Osteocyte (in vitro differentiated cells): ENCODE results near the gene ENO2. TPM values are rescaled to one million over a fixed set of nuclear protein-coding genes. Genes with fewer than 3 reads are reported as not detected.
A peak's percentile ranks its signal among the peaks of the same experiment; 100 is the strongest.
"Not testable (repeated sequence)": the region's sequence is repeated elsewhere in the genome, so short reads cannot be mapped to it uniquely, and the experiment has no call there.

Experiments used
- DNase-seq: peaks from one replicate; pipeline ENCODE4 v3.0.0; 2021; ENCODE audit warnings: mixed read lengths; ENCODE audit not compliant: unreplicated experiment; ENCODE audit errors: extremely low spot score
- H3K27ac Mint-ChIP-seq: one replicate; pipeline ENCODE4 v1.8.0; 2021; ENCODE audit warnings: mild to moderate bottlenecking, mixed read lengths; ENCODE audit not compliant: unreplicated experiment
- H3K27me3 Mint-ChIP-seq: one replicate; pipeline ENCODE4 v1.8.0; 2021; ENCODE audit warnings: mixed read lengths; ENCODE audit not compliant: unreplicated experiment
- H3K36me3 Mint-ChIP-seq: one replicate; pipeline ENCODE4 v1.8.0; 2021; ENCODE audit warnings: mixed read lengths; ENCODE audit not compliant: unreplicated experiment
- H3K4me1 Mint-ChIP-seq: one replicate; pipeline ENCODE4 v1.8.0; 2021; ENCODE audit warnings: mixed read lengths; ENCODE audit not compliant: unreplicated experiment
- H3K4me3 Mint-ChIP-seq: one replicate; pipeline ENCODE4 v1.8.0; 2021; ENCODE audit warnings: mild to moderate bottlenecking, moderate library complexity, mixed read lengths; ENCODE audit not compliant: unreplicated experiment
- H3K9me3 Mint-ChIP-seq: one replicate; pipeline ENCODE4 v1.8.0; 2021; ENCODE audit warnings: mixed read lengths; ENCODE audit not compliant: unreplicated experiment
- CTCF ChIP-seq: fragments of 200-600 bp; sonication (generic); IDR thresholded peaks from 2 replicates; pipeline ENCODE4 v1.5.0; 2021; ENCODE audit warnings: antibody characterized with exemption, mild to moderate bottlenecking, moderate library complexity
- total RNA-seq: library from RNA; stranded (reverse); gene quantifications from 2 replicates; pipeline ENCODE4 v1.2.1, GENCODE V29; 2021

The ENO2 gene
- total RNA-seq, 1 donor from 2014 or later = 24.1 TPM

DNA sequence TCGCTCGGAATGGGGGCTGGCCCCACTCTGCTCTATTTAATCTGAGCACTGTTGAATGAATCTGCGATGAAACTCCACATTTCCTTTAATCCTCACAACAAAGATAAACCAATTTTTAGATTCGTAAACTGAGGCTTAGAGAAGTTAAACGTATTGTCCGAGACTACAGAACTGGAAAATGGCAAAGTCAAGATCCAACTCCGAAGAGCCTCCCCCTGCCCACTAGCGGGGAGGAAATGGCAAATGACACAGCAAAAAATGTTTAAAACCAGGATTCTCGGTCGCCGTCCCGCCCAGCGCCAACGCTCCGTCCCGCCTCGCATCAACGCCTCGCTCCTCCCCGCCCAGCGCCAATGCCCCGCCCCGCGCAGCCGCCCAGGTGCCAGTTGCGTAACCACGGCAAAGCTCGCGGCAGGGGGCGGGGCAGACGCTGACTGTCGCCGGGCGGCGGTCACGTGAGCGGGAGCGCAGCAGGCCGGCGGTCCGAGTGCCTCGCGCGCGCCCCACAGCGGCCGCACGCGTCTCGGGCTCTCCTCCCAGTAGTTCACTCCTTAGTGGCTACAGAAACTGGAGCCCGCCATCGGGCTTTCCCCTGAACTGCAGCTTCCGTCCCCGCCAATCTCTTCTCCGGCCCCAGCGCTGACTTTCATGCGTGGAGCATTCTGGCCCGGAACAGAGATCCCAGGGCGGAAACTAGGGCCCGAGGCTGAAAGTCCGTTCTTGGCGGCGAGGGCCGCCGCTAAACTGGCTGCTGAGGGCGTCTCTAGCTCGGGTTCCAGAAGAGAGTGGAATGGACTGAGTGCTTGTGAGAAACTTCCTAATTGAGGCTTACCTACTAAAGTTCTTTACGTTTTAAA is 23.4 kb upstream of the ENO2 start:
- no peaks in the 10 kb centered on the region for H3K9me3 Mint-ChIP-seq
- peak; percentile 97 for TF ChIP-seq CTCF
- no peaks in the 10 kb centered on the region for H3K36me3 Mint-ChIP-seq
- peak; percentile 100 for DNase-seq
- H3K27ac Mint-ChIP-seq = peak overlapping the region; percentile 98
- no peaks in the 10 kb centered on the region for H3K27me3 Mint-ChIP-seq
- H3K4me3 Mint-ChIP-seq = peak overlapping the region; percentile 75
- H3K4me1 Mint-ChIP-seq = peaks cover 16% of the 10 kb centered on the region

GRCh38 chr12:6891646-6892001 is 22.8 kb upstream of the ENO2 start:
- no peak for DNase-seq
- Mint-ChIP-seq H3K36me3 (no peaks in the 10 kb centered on the region), H3K4me1 (peaks cover 22% of the 10 kb centered on the region), H3K27ac (peak overlapping the region; percentile 92), H3K9me3 (no peaks in the 10 kb centered on the region), H3K4me3 (peak overlapping the region; percentile 70), H3K27me3 (no peaks in the 10 kb centered on the region)
- no peak for TF ChIP-seq CTCF

GRCh38 chr12:6892683-6893082 is 21.7 kb upstream of the ENO2 start:
- not testable (repeated sequence) for H3K36me3 Mint-ChIP-seq, H3K4me3 Mint-ChIP-seq, H3K27ac Mint-ChIP-seq, DNase-seq, H3K27me3 Mint-ChIP-seq, H3K9me3 Mint-ChIP-seq
- H3K4me1 Mint-ChIP-seq = peaks cover 27% of the 10 kb centered on the region

DNA sequence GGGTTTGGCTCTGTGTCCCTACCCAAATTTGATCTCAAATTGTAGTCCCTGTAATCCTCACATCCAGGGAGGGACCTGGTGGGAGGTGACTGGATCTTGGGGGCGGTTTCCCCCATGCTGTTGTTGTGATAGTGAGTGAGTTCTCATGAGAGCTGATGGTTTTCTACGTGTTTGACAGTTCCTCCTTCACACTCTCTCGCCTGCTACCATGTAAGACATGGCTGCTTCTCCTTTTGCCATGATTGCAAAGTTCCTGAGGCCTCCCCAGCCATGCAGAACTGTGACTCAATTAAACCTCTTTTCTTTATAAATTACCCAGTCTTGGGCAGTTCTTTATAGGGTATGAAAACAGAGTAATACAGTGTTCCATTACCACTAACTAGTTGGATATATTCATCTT is 20.1 kb upstream of the ENO2 start:
- TF ChIP-seq CTCF = no peak
- Mint-ChIP-seq H3K4me3 (no peak overlapping the region), H3K27ac (no peak overlapping the region), H3K36me3 (no peaks in the 10 kb centered on the region), H3K4me1 (peaks cover 27% of the 10 kb centered on the region), H3K9me3 (no peaks in the 10 kb centered on the region), H3K27me3 (no peaks in the 10 kb centered on the region)
- no peak for DNase-seq

- no peak for DNase-seq
- H3K36me3 Mint-ChIP-seq = no peaks in the 10 kb centered on the region
- no peaks in the 10 kb centered on the region for H3K9me3 Mint-ChIP-seq
- H3K4me3 Mint-ChIP-seq = no peak overlapping the region
- H3K27ac Mint-ChIP-seq = peak overlapping the region; percentile 75
- H3K4me1 Mint-ChIP-seq = peaks cover 15% of the 10 kb centered on the region
- H3K27me3 Mint-ChIP-seq = no peaks in the 10 kb centered on the region
- TF ChIP-seq CTCF = no peak
These were observed 17.4 kb upstream of the ENO2 start for GRCh38 chr12:6896846-6897435.
